ENCODE measurements around the gene MAGI2. TPM values are rescaled to one million over a fixed set of nuclear protein-coding genes. Genes with fewer than 3 reads are reported as not detected.

The MAGI2 gene
- total and polyA plus RNA-seq, 4 donors, result 0.37 to 4.1 (median 1.4) TPM

DNA sequence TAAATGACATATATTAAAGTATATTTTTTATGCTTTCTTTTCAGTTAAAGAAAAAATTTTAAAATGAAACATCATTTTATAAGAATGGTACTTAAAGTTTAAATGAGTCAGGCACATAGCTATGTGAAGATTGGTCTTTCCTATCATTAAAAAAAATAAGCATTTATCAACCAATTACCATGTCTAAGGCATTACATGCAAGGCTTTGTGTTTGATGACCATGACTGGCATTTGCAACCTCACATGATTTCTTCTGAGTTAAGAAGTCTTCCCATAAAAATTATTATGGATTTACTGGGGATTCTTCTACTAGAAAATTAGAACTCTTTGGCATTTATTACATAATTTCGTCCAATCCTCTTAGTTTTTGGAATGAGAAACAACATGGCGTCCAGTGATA is 776.1 kb downstream of the MAGI2 start:
- Histone ChIP-seq H3K4me1 (ENCODE audit: control insufficient read depth in 4 of 4, insufficient read depth in 4 of 4, low read length in 3 of 4) (no peaks in the 10 kb centered on the region), H3K36me3 (ENCODE audit: control insufficient read depth in 4 of 4, insufficient read depth in 3 of 4, low read depth in 1 of 4, low read length in 3 of 4) (no peaks in the 10 kb centered on the region), H3K27me3 (ENCODE audit: control insufficient read depth in 4 of 4, insufficient read depth in 4 of 4, low read length in 3 of 4) (no peaks in the 10 kb centered on the region), H3K9ac (ENCODE audit: low read depth in 1 of 2, low read length in 2 of 2) (no peak overlapping the region), H3K4me3 (ENCODE audit: low read depth in 1 of 3, low read length in 3 of 3) (no peak overlapping the region), H3K9me3 (ENCODE audit: control insufficient read depth in 4 of 4, low read length in 3 of 4) (no peaks in the 10 kb centered on the region), H3K27ac (ENCODE audit: low read depth in 1 of 2, low read length in 2 of 2) (no peak overlapping the region)
- no peak for DNase-seq (ENCODE audit: low spot score)
- TF ChIP-seq NR2F2 (IDR thresholded peaks at IDR 0.05) (no peak), RXRA (IDR thresholded peaks at IDR 0.05) (no peak), RAD21 (IDR thresholded peaks at IDR 0.05) (no peak), FOXA2 (IDR thresholded peaks at IDR 0.05) (no peak), JUND (IDR thresholded peaks at IDR 0.05) (no peak), SP1 (IDR thresholded peaks at IDR 0.05) (no peak), YY1 (IDR thresholded peaks at IDR 0.05) (no peak), GABPA (IDR thresholded peaks at IDR 0.05 in 1 of 2, conservative IDR thresholded peaks at IDR 0.05 in 1 of 2) (no peak), TAF1 (conservative IDR thresholded peaks at IDR 0.05) (no peak), EGR1 (IDR thresholded peaks at IDR 0.05; ENCODE audit: low read depth in 2 of 2) (no peak)
- TF ChIP-seq, protein P1, sequence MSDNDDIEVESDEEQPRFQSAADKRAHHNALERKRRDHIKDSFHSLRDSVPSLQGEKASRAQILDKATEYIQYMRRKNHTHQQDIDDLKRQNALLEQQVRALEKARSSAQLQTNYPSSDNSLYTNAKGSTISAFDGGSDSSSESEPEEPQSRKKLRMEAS (IDR thresholded peaks at IDR 0.05), result no peak
- TF ChIP-seq, protein P2, sequence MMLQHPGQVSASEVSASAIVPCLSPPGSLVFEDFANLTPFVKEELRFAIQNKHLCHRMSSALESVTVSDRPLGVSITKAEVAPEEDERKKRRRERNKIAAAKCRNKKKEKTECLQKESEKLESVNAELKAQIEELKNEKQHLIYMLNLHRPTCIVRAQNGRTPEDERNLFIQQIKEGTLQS (IDR thresholded peaks at IDR 0.05), result no peak
- TF ChIP-seq, protein P3, sequence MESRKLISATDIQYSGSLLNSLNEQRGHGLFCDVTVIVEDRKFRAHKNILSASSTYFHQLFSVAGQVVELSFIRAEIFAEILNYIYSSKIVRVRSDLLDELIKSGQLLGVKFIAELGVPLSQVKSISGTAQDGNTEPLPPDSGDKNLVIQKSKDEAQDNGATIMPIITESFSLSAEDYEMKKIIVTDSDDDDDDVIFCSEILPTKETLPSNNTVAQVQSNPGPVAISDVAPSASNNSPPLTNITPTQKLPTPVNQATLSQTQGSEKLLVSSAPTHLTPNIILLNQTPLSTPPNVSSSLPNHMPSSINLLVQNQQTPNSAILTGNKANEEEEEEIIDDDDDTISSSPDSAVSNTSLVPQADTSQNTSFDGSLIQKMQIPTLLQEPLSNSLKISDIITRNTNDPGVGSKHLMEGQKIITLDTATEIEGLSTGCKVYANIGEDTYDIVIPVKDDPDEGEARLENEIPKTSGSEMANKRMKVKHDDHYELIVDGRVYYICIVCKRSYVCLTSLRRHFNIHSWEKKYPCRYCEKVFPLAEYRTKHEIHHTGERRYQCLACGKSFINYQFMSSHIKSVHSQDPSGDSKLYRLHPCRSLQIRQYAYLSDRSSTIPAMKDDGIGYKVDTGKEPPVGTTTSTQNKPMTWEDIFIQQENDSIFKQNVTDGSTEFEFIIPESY (IDR thresholded peaks at IDR 0.05), result no peak
- 82% methylated on average over 2 of the region's 2 CpGs for WGBS

DNA sequence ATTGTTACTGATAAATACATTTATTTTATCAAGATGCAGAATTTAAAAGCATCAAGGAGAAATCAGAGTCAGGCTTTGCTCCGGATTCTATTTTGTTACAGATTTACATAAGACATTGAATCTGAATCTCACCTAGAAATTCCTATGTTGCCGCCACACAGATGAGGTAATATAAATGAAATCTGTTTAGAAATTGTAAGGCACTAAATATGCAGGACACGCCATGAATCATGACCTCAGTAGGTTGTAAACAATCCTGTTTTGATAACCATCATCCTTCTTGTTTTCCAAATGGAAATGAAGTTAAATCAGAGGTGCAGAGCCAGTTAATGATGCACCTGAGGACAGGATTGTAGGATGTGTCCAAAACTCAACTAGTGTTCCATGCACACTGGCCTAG is 778.0 kb downstream of the MAGI2 start:
- Histone ChIP-seq H3K27ac (ENCODE audit: low read depth in 1 of 2, low read length in 2 of 2) (no peak overlapping the region), H3K27me3 (ENCODE audit: control insufficient read depth in 4 of 4, insufficient read depth in 4 of 4, low read length in 3 of 4) (no peaks in the 10 kb centered on the region), H3K36me3 (ENCODE audit: control insufficient read depth in 4 of 4, insufficient read depth in 3 of 4, low read depth in 1 of 4, low read length in 3 of 4) (no peaks in the 10 kb centered on the region), H3K9me3 (ENCODE audit: control insufficient read depth in 4 of 4, low read length in 3 of 4) (no peaks in the 10 kb centered on the region), H3K4me3 (ENCODE audit: low read depth in 1 of 3, low read length in 3 of 3) (no peak overlapping the region), H3K4me1 (ENCODE audit: control insufficient read depth in 4 of 4, insufficient read depth in 4 of 4, low read length in 3 of 4) (no peaks in the 10 kb centered on the region), H3K9ac (ENCODE audit: low read depth in 1 of 2, low read length in 2 of 2) (no peak overlapping the region)
- no peak for TF ChIP-seq RAD21 (IDR thresholded peaks at IDR 0.05)
- TF ChIP-seq, protein P4, sequence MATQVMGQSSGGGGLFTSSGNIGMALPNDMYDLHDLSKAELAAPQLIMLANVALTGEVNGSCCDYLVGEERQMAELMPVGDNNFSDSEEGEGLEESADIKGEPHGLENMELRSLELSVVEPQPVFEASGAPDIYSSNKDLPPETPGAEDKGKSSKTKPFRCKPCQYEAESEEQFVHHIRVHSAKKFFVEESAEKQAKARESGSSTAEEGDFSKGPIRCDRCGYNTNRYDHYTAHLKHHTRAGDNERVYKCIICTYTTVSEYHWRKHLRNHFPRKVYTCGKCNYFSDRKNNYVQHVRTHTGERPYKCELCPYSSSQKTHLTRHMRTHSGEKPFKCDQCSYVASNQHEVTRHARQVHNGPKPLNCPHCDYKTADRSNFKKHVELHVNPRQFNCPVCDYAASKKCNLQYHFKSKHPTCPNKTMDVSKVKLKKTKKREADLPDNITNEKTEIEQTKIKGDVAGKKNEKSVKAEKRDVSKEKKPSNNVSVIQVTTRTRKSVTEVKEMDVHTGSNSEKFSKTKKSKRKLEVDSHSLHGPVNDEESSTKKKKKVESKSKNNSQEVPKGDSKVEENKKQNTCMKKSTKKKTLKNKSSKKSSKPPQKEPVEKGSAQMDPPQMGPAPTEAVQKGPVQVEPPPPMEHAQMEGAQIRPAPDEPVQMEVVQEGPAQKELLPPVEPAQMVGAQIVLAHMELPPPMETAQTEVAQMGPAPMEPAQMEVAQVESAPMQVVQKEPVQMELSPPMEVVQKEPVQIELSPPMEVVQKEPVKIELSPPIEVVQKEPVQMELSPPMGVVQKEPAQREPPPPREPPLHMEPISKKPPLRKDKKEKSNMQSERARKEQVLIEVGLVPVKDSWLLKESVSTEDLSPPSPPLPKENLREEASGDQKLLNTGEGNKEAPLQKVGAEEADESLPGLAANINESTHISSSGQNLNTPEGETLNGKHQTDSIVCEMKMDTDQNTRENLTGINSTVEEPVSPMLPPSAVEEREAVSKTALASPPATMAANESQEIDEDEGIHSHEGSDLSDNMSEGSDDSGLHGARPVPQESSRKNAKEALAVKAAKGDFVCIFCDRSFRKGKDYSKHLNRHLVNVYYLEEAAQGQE (IDR thresholded peaks at IDR 0.05), result no peak
- TF ChIP-seq HNF4G (IDR thresholded peaks at IDR 0.05), result no peak
- TF ChIP-seq TAF1 (conservative IDR thresholded peaks at IDR 0.05), result no peak
- TF ChIP-seq, protein P1 (IDR thresholded peaks at IDR 0.05), result no peak
- no peak for TF ChIP-seq FOXA1 (IDR thresholded peaks at IDR 0.05)
- TF ChIP-seq GABPA (IDR thresholded peaks at IDR 0.05 in 1 of 2, conservative IDR thresholded peaks at IDR 0.05 in 1 of 2), result no peak
- TF ChIP-seq FOXA2 (IDR thresholded peaks at IDR 0.05), result no peak
- TF ChIP-seq, protein P5, sequence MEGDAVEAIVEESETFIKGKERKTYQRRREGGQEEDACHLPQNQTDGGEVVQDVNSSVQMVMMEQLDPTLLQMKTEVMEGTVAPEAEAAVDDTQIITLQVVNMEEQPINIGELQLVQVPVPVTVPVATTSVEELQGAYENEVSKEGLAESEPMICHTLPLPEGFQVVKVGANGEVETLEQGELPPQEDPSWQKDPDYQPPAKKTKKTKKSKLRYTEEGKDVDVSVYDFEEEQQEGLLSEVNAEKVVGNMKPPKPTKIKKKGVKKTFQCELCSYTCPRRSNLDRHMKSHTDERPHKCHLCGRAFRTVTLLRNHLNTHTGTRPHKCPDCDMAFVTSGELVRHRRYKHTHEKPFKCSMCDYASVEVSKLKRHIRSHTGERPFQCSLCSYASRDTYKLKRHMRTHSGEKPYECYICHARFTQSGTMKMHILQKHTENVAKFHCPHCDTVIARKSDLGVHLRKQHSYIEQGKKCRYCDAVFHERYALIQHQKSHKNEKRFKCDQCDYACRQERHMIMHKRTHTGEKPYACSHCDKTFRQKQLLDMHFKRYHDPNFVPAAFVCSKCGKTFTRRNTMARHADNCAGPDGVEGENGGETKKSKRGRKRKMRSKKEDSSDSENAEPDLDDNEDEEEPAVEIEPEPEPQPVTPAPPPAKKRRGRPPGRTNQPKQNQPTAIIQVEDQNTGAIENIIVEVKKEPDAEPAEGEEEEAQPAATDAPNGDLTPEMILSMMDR (IDR thresholded peaks at IDR 0.05; ENCODE audit: low read depth, low read length, missing input control), result no peak
- no peak for TF ChIP-seq YY1 (IDR thresholded peaks at IDR 0.05)
- DNase-seq (ENCODE audit: low spot score), result no peak
- 90% methylated on average over 3 of the region's 3 CpGs for WGBS

Data from liver (tissue), 9 donors.